Measurements from ENCODE around the gene GATD1. TPM values are rescaled to one million over a fixed set of nuclear protein-coding genes. Genes with fewer than 3 reads are reported as not detected.

The GATD1 gene
- total and polyA plus RNA-seq, 9 of the 15 experiments (the other 6 are each of a cell fraction or from before 2014, with no cell fraction given): 2.8 to 144 (median 36.9) TPM

- TF ChIP-seq HEY1 (CRISPR knock-in tag; IDR thresholded peaks at IDR 0.05; ENCODE audit: borderline replicate concordance) (no peak), ZNF274 (IDR thresholded peaks at IDR 0.05; ENCODE audit: borderline replicate concordance, low read depth, low read length) (no peak), SIN3B (IDR thresholded peaks at IDR 0.05; ENCODE audit: low read depth) (peak; percentile 85), TCFL5 (CRISPR knock-in tag; conservative IDR thresholded peaks at IDR 0.05) (no peak), CGGBP1 (CRISPR knock-in tag; IDR thresholded peaks at IDR 0.05) (no peak), ZNF644 (tag; IDR thresholded peaks at IDR 0.05; ENCODE audit: low read depth) (no peak), KLF13 (tag; IDR thresholded peaks at IDR 0.05; ENCODE audit: borderline replicate concordance, low read depth) (no peak), ZFPM2 (CRISPR knock-in tag; IDR thresholded peaks at IDR 0.05) (no peak), ZNF124 (CRISPR knock-in tag; IDR thresholded peaks at IDR 0.05) (no peak), TRIM25 (IDR thresholded peaks at IDR 0.05; ENCODE audit: borderline replicate concordance) (no peak), NCOR1 (IDR thresholded peaks at IDR 0.05) (no peak), MTA3 (IDR thresholded peaks at IDR 0.05; ENCODE audit: borderline replicate concordance) (peak; percentile 70; the same call in 1 of the 2 replicates), GTF2A2 (tag; IDR thresholded peaks at IDR 0.05) (no peak), HDAC8 (tag; IDR thresholded peaks at IDR 0.05) (no peak), KAT8 (IDR thresholded peaks at IDR 0.05; ENCODE audit: low read depth) (no peak), RHOXF2B (CRISPR knock-in tag; conservative IDR thresholded peaks at IDR 0.05) (no peak), TAL1 (IDR thresholded peaks at IDR 0.05) (no peak), MCM2 (IDR thresholded peaks at IDR 0.05; ENCODE audit: low read depth) (no peak), MTF1 (CRISPR knock-in tag; IDR thresholded peaks at IDR 0.05; ENCODE audit: borderline replicate concordance) (no peak), NR3C1 (CRISPR knock-in tag; IDR thresholded peaks at IDR 0.05) (peak; percentile 57; the same call in 1 of the 2 replicates), POU5F1 (IDR thresholded peaks at IDR 0.05; ENCODE audit: borderline replicate concordance, low read depth, low read length, partially characterized antibody) (no peak), PURB (CRISPR knock-in tag; IDR thresholded peaks at IDR 0.05; ENCODE audit: low read depth) (no peak), SPI1 (IDR thresholded peaks at IDR 0.05; ENCODE audit: borderline replicate concordance, low read depth, low read length) (no peak), RNF2 (IDR thresholded peaks at IDR 0.05) (no peak), ELF2 (CRISPR knock-in tag; IDR thresholded peaks at IDR 0.05) (no peak), ZNF584 (CRISPR knock-in tag; IDR thresholded peaks at IDR 0.05; ENCODE audit: low read depth) (no peak), RBM25 (IDR thresholded peaks at IDR 0.05; ENCODE audit: low read depth, low read length, severe bottlenecking) (no peak), THAP7 (CRISPR knock-in tag; IDR thresholded peaks at IDR 0.05) (no peak)
Measured at GRCh38 chr11:777288-778255, at the start of gene GATD1 (continued).

Data from K562 (cell line).